GM18526 (cell line): ENCODE results near the gene SLC35G2.

ENCODE experiments used
- POLR2A ChIP-seq: IDR thresholded peaks from 3 replicates; pipeline ENCODE4 v1.6.1; 2011; ENCODE audit not compliant: insufficient read length; ENCODE audit errors: extremely low read depth

The SLC35G2 gene

GRCh38 chr3:136903899-136904298, 85.0 kb downstream of the SLC35G2 start:
- TF ChIP-seq POLR2A, result no peak

- no peak for TF ChIP-seq POLR2A
Measured at GRCh38 chr3:136904746-136905145, 85.8 kb downstream of the SLC35G2 start.
